BLaER1 treated with 17β-estradiol and CSF1 and Interleukin-3, amounts not matched to agents 10 nM and 100 nM (cell line): ENCODE data around the gene PIK3R1.
A peak's percentile ranks its signal among the peaks of the same experiment; 100 is the strongest.

ENCODE experiments used
- H3K27ac ChIP-seq, 11 experiments: shearing (Covaris generic); formaldehyde crosslinking; 2 replicates each; pipeline ENCODE4 v1.8.1; 2022
- H3K27me3 ChIP-seq, 11 experiments: shearing (Covaris generic); formaldehyde crosslinking; 2 replicates each; pipeline ENCODE4 v1.8.1; 2022
- H3K36me3 ChIP-seq, 11 experiments: shearing (Covaris generic); formaldehyde crosslinking; 2 replicates each; pipeline ENCODE4 v1.8.1; 2022
- H3K4me1 ChIP-seq, 10 experiments: shearing (Covaris generic); formaldehyde crosslinking; 2 replicates each; pipeline ENCODE4 v1.8.1; 2022
- H3K4me2 ChIP-seq, 11 experiments: shearing (Covaris generic); formaldehyde crosslinking; 2 replicates each; pipeline ENCODE4 v1.8.1; 2022
- H3K4me3 ChIP-seq, 10 experiments: shearing (Covaris generic); formaldehyde crosslinking; 2 replicates each; pipeline ENCODE4 v1.8.1; 2022
- H3K9ac ChIP-seq, 11 experiments: shearing (Covaris generic); formaldehyde crosslinking; 2 replicates each; pipeline ENCODE4 v1.8.1; 2022
- H3K9me3 ChIP-seq, 11 experiments: shearing (Covaris generic); formaldehyde crosslinking; replicated peaks in 1 of 11; 2 replicates each; pipeline ENCODE4 v1.8.1; 2022
- H4K20me1 ChIP-seq, 11 experiments: shearing (Covaris generic); formaldehyde crosslinking; 2 replicates each; pipeline ENCODE4 v1.8.1; 2022
- Cebpa-rat ChIP-seq, 11 experiments: shearing (Covaris generic); IDR thresholded peaks; 2 replicates each; pipeline ENCODE4 v1.8.1; 2022

PIK3R1 gene

DNA sequence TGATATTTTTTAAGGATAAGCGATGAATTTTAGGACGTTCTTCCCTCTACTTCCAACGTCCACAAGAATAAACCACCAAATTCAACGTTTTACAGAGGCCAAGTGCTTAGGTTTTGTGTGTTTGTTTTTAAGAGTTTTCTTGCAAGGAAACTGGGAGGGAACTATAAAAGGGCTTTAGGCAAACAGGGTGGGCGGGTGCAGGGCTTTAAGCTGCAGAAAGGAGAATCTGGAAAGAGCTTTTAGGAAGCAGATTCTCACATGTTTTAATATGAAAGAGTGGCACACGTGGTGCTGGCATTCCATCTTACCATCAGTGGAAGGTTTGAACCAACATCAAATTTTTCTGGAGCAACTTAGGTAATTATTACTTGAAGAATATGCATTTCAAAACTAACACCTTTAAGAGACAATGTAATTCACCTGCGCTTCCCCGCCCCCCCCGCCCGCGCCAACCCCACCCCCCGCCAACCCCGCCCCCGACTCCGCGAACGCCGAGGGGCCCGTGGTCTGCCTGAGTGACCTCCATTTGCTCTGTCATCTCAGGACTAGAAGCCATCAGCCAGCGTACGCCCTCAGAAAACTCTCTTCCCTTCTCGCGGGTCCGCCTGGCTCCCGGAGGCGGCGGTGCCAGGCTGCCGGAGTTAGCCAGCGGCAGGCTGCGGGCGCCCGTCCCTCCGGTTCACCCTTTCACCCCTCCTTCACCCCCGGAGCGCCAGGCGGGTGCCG lies 911 bp upstream of the PIK3R1 start:
- peaks cover 29 to 40% (median 40%) of the 10 kb centered on the region in 11 experiments for H4K20me1 ChIP-seq
- H3K9ac ChIP-seq = peak overlapping the region; percentile 87 to 97 (median 95)
- peaks cover 25 to 33% (median 29%) of the 10 kb centered on the region in 10 experiments for H3K4me1 ChIP-seq
- peak overlapping the region; percentile 82 to 100 (median 96) for H3K4me3 ChIP-seq
- peaks cover 3 to 14% (median 6%) of the 10 kb centered on the region in 11 experiments; a peak in 15 of 22 replicates for H3K36me3 ChIP-seq
- peak overlapping the region; percentile 65 to 92 (median 78) for H3K4me2 ChIP-seq
- H3K27me3 ChIP-seq = no peaks in the 10 kb centered on the region
- H3K27ac ChIP-seq = peak overlapping the region; percentile 90 to 97 (median 93)
- no peak for TF ChIP-seq Cebpa-rat (IDR thresholded peaks at IDR 0.05)
- H3K9me3 ChIP-seq = peaks cover 23 to 34% (median 28%) of the 10 kb centered on the region in 11 experiments

DNA sequence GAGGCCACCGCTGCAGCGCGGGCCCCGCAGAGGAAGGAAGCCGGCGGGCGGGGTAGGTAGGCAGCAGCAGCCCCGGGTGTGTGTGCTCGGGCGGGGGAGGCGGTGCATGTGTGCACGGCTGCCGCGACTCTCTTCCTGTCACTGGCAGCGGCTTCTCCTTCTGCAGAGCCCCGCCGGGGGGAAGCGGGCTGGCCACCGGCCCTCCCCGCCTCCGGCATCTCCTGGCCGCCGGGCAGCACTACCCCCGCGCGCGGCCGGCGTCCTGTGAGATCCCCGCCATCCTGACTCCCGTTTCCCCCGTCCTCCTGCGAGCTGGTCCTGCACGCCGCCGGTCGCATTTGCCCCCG lies 315 bp downstream of the PIK3R1 start:
- Histone ChIP-seq H3K36me3 (peaks cover 10 to 22% (median 17%) of the 10 kb centered on the region in 11 experiments), H3K9ac (peak overlapping the region; percentile 87 to 97 (median 95)), H3K4me3 (peak overlapping the region; percentile 82 to 100 (median 96)), H4K20me1 (peaks cover 36 to 52% (median 51%) of the 10 kb centered on the region in 11 experiments), H3K27me3 (no peaks in the 10 kb centered on the region), H3K27ac (peak overlapping the region; percentile 90 to 97 (median 93)), H3K4me2 (peak overlapping the region; percentile 80 to 94 (median 89); a peak in 20 of 22 replicates), H3K9me3 (peaks cover 20 to 32% (median 26%) of the 10 kb centered on the region in 11 experiments), H3K4me1 (peaks cover 25 to 36% (median 32%) of the 10 kb centered on the region in 10 experiments)
- no peak for TF ChIP-seq Cebpa-rat (IDR thresholded peaks at IDR 0.05)

DNA sequence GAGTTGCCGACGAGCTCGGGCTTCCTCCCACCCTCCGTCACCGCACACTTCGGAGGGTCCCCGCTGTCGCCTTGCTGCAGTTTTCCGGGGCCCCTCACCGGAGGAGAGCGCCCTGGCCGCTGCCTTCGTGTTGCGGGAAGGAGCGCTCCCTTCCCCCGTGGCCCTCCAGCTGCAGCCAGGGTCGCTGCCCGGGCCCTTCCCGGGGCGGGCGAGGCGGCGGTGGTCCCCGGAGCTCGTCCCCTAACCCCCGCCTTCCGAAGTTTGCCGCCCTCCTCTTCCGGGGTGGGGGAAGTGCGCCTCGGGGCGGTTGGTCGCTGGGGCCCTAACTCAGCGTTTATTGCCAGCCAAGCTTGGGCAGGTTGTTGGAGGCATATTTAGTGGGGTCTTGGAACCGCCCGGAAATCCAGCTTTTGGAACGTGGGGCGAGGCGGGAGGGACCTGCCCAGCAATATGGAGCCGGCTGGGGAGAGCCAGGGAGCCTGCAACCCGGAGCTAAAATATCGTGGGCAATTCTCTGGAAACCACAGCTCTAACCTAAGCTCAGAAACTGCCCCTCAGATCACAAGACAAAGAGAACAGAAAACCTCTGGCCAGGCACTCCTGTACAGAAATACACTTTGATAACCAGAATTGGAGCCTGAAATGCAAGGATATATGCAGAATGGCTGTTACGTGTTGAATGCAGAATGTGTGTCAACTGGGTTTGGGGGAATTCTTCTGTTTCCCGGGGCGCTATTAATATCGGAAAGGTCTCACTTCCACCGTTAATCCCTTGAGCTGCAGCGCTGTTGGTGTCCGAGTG lies 890 bp downstream of the PIK3R1 start:
- Histone ChIP-seq H3K9ac (peak overlapping the region; percentile 87 to 97 (median 95)), H3K36me3 (peaks cover 15 to 26% (median 23%) of the 10 kb centered on the region in 11 experiments), H3K9me3 (peaks cover 18 to 30% (median 25%) of the 10 kb centered on the region in 11 experiments), H4K20me1 (peaks cover 37 to 58% (median 57%) of the 10 kb centered on the region in 11 experiments), H3K4me2 (peak overlapping the region; percentile 80 to 94 (median 89)), H3K27me3 (no peaks in the 10 kb centered on the region), H3K27ac (peak overlapping the region; percentile 90 to 97 (median 93)), H3K4me3 (peak overlapping the region; percentile 82 to 100 (median 96)), H3K4me1 (peaks cover 25 to 39% (median 32%) of the 10 kb centered on the region in 10 experiments)
- no peak for TF ChIP-seq Cebpa-rat (IDR thresholded peaks at IDR 0.05)

DNA sequence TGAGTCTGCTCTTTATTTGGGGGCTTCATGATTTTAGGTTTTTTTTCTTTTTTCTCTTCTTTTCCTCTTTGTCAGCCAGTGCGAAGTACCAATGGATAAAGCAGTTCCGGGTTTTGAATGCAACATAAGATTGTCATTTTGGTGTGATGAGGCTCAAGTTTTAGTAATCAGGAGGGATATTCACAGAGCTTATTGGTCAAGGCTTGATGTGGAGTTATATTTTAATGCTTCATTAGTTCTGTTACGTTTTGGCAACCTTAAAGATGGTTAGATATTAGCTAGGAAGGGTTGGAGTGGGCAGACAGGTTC lies 1.4 kb downstream of the PIK3R1 start:
- Histone ChIP-seq H3K4me1 (peaks cover 26 to 44% (median 35%) of the 10 kb centered on the region in 10 experiments), H3K27ac (peak overlapping the region; percentile 90 to 97 (median 93)), H3K9me3 (peaks cover 12 to 26% (median 20%) of the 10 kb centered on the region in 11 experiments), H3K9ac (peak overlapping the region; percentile 87 to 97 (median 95)), H3K36me3 (peaks cover 16 to 27% (median 23%) of the 10 kb centered on the region in 11 experiments), H3K4me3 (peak overlapping the region; percentile 82 to 100 (median 96)), H3K27me3 (no peaks in the 10 kb centered on the region), H4K20me1 (peaks cover 39 to 63% (median 62%) of the 10 kb centered on the region in 11 experiments), H3K4me2 (peak overlapping the region; percentile 80 to 94 (median 89))
- no peak for TF ChIP-seq Cebpa-rat (IDR thresholded peaks at IDR 0.05)

DNA sequence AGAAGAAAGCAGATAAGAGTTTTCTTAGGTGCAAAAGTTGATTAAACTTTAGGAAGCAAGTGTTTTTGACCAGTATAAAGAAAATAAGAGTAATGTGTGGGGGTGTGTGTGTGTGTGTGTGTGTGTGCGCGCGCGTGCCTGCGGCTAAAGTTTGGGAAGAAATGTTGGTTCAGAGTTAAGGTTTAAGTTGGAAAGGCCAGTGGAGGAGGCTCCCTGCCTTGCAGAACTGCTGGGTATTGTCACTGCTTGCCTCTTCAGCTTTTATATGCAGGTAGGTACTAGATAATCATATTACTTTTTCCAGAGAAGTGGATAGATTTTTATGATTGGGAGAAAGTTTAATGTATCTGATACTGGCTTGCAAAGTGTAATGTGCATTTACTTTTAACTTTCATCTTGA lies 2.0 kb downstream of the PIK3R1 start:
- peak overlapping the region; percentile 80 to 94 (median 89) for H3K4me2 ChIP-seq
- TF ChIP-seq Cebpa-rat (IDR thresholded peaks at IDR 0.05) = no peak
- H3K4me1 ChIP-seq = peaks cover 30 to 49% (median 39%) of the 10 kb centered on the region in 10 experiments
- peaks cover 44 to 69% (median 68%) of the 10 kb centered on the region in 11 experiments for H4K20me1 ChIP-seq
- peak overlapping the region; percentile 82 to 100 (median 96) for H3K4me3 ChIP-seq
- peaks cover 16 to 30% (median 26%) of the 10 kb centered on the region in 11 experiments for H3K36me3 ChIP-seq
- H3K27ac ChIP-seq = peak overlapping the region; percentile 90 to 97 (median 93); a peak in 21 of 22 replicates
- peak overlapping the region; percentile 87 to 97 (median 95) for H3K9ac ChIP-seq
- no peaks in the 10 kb centered on the region for H3K27me3 ChIP-seq
- H3K9me3 ChIP-seq = peaks cover 12 to 20% (median 16%) of the 10 kb centered on the region in 11 experiments

DNA sequence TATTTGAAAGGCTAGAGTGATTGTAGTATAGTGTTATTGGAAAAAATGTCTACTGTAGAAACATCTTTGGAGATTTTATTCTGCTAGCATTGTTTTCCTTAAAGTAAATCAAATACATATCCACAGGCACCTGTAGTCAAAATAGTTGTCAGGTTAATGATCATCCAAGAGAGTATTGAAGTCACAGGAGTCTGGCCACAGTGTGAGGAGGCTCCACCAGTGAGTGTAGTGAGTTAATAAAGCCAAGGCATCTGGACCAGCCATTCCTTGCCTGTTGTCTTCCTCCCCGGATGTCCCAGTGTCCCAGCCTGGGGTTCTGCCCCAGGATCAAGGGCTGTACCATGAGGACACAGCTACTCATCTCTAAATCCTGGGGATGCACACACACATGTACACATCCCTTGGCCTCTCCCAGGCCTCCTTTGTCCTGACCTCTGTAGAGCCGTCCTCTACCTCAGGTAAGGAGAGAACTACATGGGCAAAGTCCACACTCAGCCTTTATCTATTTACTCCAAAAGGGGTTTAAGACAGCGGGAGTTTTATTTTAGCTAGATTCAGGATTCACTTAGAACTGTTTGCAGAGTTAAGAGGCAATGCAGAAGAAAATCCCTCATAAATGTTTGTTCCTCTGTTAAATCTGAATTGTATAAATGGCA lies 3.7 kb downstream of the PIK3R1 start:
- Histone ChIP-seq H3K4me3 (peak overlapping the region in 3 of 10 experiments; percentile 95 to 98 (median 96); a peak in 3 of 20 replicates), H3K27me3 (no peaks in the 10 kb centered on the region), H3K9ac (peak overlapping the region in 2 of 11 experiments; percentile 94 to 95; a peak in 4 of 22 replicates), H3K36me3 (peaks cover 16 to 32% (median 26%) of the 10 kb centered on the region in 11 experiments), H4K20me1 (peaks cover 58 to 86% (median 84%) of the 10 kb centered on the region in 11 experiments), H3K27ac (no peak overlapping the region), H3K4me1 (peaks cover 40 to 61% (median 47%) of the 10 kb centered on the region in 10 experiments), H3K9me3 (peaks cover 12 to 18% (median 15%) of the 10 kb centered on the region in 11 experiments), H3K4me2 (peak overlapping the region; percentile 80 to 94 (median 89))
- no peak for TF ChIP-seq Cebpa-rat (IDR thresholded peaks at IDR 0.05)

DNA sequence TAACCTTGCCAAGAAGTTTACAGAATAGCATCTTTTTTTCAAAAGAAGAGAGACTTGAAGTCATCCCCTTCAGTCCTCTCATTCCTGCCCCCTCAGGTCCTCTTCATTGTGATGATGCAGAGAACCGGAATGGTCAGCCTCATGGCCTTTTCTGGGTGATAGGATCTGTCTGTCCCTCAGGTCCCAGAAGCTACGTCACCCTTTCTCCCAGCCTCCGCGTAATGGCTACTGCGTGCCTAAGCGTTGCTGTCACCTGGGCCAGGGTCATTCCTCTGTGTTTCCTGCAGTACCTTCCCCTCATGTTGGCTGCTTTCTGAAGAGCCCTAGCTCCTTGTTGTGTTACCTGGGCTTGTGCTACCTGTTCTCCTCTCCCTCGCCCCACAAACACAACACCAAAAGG lies 4.7 kb downstream of the PIK3R1 start:
- H3K9ac ChIP-seq = no peak overlapping the region
- no peak overlapping the region for H3K27ac ChIP-seq
- H3K4me3 ChIP-seq = no peak overlapping the region
- TF ChIP-seq Cebpa-rat (IDR thresholded peaks at IDR 0.05) = no peak
- H4K20me1 ChIP-seq = peaks cover 63 to 96% (median 94%) of the 10 kb centered on the region in 11 experiments
- H3K36me3 ChIP-seq = peaks cover 20 to 34% (median 28%) of the 10 kb centered on the region in 11 experiments
- peak overlapping the region in 5 of 11 experiments; percentile 3 to 94 (median 86); a peak in 4 of 22 replicates for H3K4me2 ChIP-seq
- H3K9me3 ChIP-seq = peaks cover 12 to 18% (median 15%) of the 10 kb centered on the region in 11 experiments
- H3K27me3 ChIP-seq = no peaks in the 10 kb centered on the region
- peaks cover 48 to 68% (median 55%) of the 10 kb centered on the region in 10 experiments for H3K4me1 ChIP-seq

DNA sequence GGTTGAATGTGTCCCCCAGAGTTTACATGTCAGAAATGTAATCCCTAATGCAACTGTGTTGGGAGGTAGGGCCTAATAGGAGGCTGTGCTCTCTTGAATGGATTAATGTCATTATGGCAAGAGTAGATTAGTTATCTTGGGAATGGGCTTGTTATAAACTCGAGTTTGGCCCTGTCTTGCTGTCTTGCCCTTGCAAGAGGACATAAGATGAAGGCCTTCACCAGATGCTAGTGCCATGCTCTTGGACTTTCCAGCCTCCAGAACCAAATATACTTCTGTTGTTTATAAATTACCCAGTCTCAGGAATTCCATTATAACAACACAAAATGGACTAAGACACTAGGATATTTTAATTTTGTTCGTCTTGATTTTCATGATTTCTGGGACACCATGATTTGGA lies 5.4 kb downstream of the PIK3R1 start:
- Histone ChIP-seq H3K27me3 (no peaks in the 10 kb centered on the region), H3K9ac (no peak overlapping the region), H3K9me3 (peaks cover 12 to 18% (median 15%) of the 10 kb centered on the region in 11 experiments), H3K4me2 (no peak overlapping the region; a peak in 1 of 22 replicates), H3K4me3 (no peak overlapping the region), H3K4me1 (peaks cover 52 to 75% (median 61%) of the 10 kb centered on the region in 10 experiments), H3K36me3 (peaks cover 27 to 41% (median 34%) of the 10 kb centered on the region in 11 experiments), H3K27ac (no peak overlapping the region), H4K20me1 (peaks cover 68 to 100% (median 97%) of the 10 kb centered on the region in 11 experiments)
- TF ChIP-seq Cebpa-rat (IDR thresholded peaks at IDR 0.05) = no peak
